AG08395 (cell line): ENCODE measurements around the gene MLF2.

Experiments used
- DNase-seq: peaks from one replicate; pipeline ENCODE4 v3.0.0; 2012; ENCODE audit warnings: mixed read lengths, low spot score

The MLF2 gene

GRCh38 chr12:6778217-6778573 is 25.3 kb upstream of the MLF2 start:
- peak; percentile 35 for DNase-seq

DNA sequence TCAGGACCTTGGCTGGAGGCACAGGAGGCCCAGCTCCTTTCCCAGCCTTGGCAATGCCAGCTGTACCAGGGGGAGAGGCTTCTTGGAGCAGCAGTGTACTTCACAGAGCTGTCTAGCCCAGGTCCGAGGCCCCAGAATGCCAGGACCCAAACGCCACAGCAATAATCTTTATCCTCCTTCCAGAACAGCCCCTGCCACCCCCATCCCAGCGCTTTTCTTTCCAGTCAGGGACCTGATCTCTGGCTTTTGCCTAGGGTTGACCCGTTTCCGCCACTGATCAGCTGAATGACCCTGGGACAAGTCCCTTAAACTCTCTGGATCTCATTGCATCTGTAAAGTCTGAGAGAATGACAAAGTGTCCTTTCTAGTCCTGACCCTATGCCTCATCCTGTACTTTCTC is 24.4 kb upstream of the MLF2 start:
- DNase-seq: no peak

GRCh38 chr12:6775185-6776174 is 22.5 kb upstream of the MLF2 start:
- no peak for DNase-seq

- DNase-seq: no peak
Observed at GRCh38 chr12:6774499-6775062, 21.6 kb upstream of the MLF2 start.

DNA sequence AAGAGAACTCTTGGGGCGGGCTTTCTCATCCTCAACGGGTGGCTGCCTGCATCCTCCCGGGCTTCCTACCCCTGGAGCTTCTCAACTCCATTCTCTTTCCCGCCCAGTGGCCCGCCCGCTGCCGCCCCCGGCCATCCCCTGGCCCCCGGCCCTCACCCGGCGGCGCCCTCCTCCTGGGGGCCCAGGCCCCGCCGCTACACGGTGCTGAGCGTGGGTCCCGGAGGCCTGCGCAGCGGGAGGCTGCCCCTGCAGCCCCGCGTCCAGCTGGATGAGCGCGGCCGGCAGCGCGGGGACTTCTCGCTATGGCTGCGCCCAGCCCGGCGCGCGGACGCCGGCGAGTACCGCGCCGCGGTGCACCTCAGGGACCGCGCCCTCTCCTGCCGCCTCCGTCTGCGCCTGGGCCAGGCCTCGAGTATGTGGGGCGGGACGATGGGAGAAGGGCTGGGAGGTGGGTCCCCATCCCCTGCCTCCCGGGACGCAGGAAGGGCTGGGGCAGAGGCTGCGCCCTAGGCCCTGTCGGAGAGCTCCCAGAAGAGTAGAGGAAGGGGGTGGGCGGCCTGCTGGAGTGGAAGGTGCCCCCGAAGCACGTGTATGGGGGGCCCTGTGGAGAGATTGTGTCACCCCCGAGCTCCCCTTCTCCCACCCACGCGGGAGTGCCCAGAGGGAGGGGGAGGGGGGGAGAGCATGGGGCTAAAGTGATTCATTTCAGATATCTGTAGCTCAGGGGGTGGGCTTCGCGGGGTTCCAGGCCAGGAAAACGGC is 20.8 kb upstream of the MLF2 start:
- DNase-seq: no peak

GRCh38 chr12:6772726-6773589 is 20.0 kb upstream of the MLF2 start:
- DNase-seq: no peak

DNA sequence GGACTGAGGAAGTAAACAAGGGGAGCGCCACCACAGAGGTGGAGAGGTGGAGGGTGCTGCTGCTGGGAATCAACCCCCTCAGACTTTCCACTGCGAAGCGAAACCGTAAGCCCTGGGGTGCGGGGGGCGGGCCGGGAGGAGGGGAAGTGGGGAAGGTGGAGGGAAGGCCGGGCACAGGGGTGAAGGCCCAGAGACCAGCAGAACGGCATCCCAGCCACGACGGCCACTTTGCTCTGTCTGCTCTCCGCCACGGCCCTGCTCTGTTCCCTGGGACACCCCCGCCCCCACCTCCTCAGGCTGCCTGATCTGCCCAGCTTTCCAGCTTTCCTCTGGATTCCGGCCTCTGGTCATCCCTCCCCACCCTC is 19.4 kb upstream of the MLF2 start, which contains the start of gene LAG3:
Gene LAG3, plus strand, starts transcription at position 190 of the 365 bp plus-strand sequence. CDS start 333 bp downstream, outside the sequence.
- no peak for DNase-seq

- no peak for DNase-seq
Observed at GRCh38 chr12:6771509-6772330, 18.8 kb upstream of the MLF2 start.

GRCh38 chr12:6771091-6771495 is 18.2 kb upstream of the MLF2 start:
- no peak for DNase-seq

GRCh38 chr12:6770600-6770999 is 17.7 kb upstream of the MLF2 start:
- no peak for DNase-seq

DNA sequence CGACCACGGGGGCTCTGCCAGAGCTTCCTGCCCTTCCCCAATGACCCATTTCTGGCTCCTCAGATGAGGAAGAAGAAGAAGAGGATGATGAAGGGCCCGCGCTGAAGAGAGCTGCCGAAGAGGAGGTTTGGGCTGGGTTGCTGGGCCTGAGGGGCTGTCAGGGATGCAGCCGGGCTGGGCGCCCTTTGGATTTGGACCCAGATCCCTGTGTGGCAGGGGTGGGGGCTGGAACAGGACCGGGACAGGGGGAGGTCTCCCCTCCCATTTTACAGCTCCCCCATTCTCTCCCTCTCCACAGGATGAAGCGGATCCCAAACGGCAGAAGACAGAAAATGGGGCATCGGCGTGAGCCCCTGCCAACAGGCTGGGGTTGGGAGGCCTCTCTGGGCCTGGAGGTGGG is 17.2 kb upstream of the MLF2 start:
- DNase-seq: no peak

DNA sequence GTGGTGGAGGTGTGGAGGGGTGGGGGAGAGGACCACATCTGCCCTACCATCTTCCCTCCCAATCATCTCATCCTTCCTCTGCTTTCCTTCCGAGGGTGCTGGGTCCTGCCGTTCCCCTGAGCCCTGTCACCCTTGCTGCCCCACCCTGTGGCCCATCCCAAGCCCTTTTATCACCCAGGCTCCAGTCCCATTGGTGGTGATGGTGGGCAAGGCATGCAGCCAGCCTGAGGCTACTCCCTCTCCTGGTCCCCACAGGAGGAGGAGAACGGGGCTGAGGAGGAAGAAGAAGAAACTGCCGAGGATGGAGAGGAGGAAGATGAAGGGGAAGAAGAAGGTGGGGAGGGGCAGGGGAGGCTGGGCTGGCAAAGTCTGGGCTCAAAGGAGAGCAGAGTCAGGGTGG is 16.7 kb upstream of the MLF2 start:
- DNase-seq: no peak

DNA sequence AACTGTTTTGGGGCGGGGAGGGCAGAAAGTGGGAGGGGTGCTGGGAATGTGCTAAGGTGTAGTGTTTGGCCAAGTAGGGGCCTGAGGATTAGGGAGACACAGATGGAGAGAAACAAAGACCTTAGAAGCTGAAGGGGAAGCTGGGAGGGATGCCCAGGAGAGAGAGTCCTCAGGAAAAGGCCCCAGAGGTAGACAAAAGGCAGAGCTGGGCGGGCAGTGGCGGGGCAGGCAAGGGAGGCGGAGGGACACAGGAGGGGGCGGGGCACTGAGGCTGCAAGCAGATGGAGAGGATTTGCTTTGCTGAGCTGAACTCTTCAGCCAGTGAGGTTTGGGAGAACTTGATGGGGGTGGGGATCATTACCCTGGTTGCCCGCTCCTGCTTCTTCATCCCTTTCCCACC is 16.0 kb upstream of the MLF2 start:
- peak; percentile 67 for DNase-seq

DNA sequence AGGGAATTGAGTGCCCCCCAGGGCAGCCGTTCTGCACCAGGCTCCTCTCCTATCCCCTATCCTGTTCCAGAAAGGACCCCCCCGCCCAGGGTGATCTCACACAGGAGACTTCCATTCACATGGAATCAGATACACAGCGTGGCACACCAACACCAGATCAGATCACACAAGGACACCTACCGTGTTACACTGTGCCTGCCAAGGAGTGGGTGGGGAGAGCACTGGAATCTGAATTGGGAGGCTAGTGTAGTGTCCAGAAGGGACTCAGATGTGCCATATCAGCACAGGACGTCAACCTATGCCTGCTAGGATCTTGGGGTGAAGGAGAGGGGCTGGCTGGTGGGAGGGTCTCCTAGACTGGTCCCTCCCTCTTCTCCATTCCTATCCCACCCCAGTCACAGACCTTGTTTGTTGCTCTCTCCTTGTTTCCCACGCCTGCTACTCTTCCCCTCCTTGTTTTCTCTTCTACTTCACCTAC is 15.5 kb upstream of the MLF2 start:
- no peak for DNase-seq

DNA sequence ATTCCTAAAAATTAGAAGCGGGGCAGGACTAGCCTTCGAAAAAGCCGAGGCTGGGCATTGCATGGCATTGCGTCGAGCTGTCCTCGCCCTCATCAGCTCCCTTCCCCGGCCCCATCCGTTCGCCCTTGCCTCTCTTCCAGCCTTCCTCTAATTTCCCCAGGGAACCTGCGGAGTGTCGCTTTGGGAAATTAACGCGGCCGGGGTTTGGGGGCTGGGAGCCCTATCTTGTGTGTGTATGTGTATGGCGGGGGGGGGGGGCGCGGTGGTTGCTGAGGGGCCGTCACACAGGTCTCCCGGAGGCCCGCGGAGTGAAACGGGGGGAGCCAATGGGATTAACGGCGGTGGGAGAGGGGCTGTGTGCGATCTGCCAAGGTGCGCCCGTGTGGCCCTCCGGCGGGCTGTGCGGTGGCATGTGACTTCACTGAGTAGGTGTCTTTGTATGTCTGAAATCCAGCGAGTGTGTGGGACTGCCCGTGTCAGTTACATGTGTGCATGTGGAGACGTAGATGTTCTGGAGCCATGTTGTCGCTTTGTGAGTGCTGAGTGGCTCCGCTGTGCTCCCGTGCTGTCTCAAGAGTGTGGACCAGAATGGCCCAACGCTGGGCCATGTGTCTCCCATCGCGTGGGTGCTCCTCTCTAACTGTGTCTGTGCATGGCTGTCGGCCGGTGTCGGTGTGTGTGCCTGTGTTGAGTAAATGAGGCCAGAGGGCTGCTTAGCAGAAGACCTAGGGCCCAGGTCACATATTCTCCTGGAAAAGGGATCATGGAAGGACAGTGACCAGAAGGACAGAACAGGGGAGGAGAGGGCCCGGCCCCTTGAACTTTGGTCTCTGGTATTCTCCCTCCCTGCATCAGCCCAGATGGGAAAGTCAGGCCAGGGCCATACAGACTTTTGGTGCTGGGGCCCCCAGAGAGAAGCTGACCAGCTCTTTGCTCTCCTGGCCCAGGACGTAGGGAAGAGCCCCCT is 14.7 kb upstream of the MLF2 start:
- DNase-seq: no peak

DNA sequence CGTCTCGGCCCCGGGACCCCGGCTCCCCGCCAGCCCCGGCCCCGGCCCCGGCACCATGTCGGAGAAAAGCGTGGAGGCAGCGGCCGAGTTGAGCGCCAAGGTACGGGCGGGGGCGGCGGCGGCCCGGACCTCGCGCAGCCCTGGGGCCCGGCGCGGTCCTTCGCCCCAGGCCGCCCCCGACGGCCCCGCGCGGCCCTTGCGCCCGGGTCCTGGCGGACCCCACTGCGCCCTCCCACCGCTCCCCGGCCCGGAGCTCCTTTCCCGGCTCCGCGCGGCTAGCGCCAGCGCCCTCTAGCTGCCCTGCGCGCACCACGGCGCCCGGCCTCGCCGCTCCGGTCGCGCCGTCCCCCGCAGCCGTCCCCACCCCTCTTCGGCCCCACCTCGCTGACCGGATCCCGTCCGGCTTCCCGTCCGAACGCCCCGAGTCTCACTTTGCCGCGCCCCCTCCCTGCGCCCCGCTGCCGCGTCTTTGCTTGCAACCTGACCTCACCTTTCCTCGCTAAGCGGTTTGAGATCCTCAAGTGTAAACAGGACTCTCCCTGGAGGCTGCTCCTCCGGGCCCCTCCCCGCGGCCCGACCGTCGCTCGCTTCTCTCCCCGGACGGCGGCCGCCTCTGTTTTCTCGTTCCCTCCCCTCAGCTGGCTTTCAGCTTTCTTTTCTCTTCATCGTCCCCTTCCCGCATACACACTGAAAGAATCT is 13.9 kb upstream of the MLF2 start:
- peak; percentile 70 for DNase-seq

DNA sequence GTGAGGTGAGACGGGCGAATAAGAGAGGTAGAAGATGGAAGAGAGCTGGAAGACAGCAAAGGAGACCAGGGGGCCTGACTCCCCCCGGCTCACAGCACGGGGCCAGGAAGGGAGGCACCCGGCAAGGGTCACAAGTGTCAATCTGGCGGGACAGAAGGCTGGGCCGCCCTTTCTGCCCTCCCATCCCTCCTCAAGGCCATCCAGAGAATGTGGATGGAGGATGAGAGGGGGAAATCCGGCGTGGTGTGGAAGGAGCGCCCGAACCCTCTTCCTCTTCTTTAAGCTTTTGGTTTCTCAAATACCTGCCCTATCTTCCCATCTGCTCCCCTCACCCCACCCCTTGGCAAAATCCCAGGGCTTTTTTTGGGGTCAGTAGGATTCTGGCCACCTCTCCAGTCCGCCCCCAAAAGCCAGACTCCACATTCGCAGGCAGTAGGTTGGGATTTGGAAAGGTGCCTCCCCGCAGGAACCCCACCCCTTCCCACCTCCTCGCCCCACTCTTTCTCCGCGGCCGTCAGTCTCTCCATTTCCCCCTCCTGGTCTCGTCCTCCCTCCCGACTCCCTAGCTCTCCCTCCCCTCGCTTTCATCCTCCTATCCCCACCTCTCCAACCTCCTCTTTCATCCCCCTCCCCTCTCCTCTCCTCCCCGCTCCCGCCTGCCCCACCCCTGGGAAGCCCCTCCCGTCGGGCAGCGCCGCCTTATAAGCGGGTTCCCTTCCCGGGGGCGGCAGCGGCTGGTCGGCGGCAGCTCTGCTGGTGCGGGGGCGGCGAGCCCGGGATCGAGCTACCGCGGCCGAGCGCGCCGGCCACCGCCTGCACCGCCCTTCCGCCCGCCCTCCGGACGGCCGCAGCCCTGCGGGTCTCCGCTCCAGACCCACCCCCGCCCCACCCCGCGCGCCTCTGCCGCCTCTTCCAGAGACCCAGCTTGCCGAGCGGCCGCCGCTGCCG is 13.0 kb upstream of the MLF2 start, which contains the start of gene PTMS:
Gene PTMS, plus strand, starts transcription at position 730 of the 948 bp plus-strand sequence. CDS start 343 bp downstream, outside the sequence.
- DNase-seq: peak; percentile 83
